NCI-H1417 (cell line): Measurements from ENCODE around the gene NKIRAS1.
A peak's percentile ranks its signal among the peaks of the same experiment; 100 is the strongest.
"Not testable (repeated sequence)": the region's sequence is repeated elsewhere in the genome, so short reads cannot be mapped to it uniquely, and the experiment has no call there.

Source experiments
- DNase-seq, 3 experiments: peaks; one replicate each; lab custom pipeline; 2025; lab: John Stamatoyannopoulos, UW

NKIRAS1 gene

DNA sequence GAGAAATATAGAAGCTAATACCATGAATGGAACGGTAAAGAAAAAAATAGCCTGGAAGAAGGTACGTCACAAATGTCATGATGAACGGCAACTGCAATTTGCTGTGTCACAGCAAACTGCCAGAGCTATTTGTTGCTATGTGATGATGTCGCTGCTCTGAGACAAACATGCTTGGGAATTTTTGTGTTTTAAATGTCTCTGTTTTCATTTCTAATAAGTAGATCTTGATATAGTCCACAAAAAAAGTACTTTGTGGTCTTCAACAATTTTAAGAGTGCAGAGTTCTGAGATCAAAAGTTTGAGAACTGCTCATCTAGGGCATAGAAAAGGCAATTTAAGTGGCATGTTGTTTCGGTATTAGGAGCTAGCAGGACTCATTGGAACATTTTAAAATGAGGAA is 24.0 kb upstream of the NKIRAS1 start:
- no peak for DNase-seq

DNA sequence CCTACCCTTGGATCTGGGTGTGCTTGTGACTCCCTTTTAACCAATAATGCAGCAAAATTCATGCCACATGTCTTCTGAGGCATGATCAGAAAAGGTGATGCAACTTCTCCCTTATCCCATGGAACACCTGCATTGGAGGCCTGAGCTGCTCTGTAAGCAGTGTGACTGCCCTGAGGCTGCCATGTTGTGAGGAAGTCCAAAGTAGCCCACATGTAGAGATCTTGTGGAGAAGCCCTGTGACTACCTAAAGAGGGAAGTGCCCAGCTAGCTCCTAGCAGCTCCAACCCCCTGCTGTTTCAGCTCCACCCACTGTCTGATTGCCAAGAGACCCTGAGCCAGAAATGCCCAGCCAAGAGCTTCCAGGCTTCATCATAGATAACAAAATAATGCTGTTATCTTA is 21.9 kb upstream of the NKIRAS1 start:
- no peak for DNase-seq

DNA sequence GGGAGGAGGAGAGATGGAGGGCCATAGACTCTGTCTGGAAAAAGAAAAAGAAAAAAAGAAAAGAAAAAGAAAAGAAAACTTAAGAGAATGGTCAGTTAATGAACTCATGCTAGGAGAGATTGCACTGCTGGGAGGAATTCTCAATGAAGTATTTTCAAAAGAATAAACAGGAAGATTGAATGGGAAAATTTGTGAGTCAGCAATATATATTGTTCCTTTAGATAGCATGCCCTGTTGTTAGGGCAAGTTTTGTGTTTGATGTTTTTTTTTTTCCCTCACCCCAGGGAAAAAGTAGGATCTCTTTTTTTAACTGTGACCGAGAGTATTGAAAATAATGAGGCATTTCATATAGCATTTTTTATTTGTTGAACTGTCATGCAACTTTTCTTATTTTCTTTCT is 20.5 kb upstream of the NKIRAS1 start:
- no peak for DNase-seq

DNA sequence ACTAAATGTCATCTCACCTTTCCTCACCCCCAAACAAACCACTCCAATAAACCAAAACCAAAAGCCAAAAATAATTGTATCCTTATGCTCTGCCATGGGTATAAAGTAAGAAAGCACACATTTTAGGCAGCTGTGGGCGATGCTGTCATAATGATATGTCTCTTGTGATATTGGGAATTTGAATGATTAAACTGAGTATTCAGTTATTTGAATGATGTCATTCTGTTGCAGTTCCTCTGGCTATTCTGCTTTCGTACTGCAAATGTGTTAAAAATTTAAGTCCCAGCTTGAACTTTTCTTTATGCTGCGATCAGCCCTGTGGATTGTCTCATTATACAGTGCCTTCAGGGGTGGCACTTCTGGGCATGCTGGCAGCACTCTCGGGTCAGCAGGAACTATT is 17.5 kb upstream of the NKIRAS1 start:
- no peak for DNase-seq

DNA sequence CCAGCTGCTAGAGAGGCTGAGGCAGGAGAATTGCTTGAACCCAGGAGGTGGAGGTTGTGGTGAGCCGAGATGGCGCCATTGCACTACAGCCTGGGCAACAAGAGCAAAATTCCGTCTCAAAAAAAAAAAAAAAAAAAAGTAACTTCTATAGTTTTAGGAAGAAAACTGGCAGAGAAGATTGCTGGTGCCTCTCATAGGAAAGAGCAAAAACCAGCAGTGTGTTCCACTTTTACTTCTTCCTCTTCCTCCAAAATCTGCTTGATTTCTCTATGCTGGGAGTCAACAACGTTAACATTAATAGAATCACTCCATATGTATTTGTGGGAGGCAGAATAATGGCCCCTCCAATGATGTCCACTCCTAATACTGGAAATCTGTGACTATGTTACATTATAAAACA is 15.8 kb upstream of the NKIRAS1 start:
- DNase-seq: no peak

DNA sequence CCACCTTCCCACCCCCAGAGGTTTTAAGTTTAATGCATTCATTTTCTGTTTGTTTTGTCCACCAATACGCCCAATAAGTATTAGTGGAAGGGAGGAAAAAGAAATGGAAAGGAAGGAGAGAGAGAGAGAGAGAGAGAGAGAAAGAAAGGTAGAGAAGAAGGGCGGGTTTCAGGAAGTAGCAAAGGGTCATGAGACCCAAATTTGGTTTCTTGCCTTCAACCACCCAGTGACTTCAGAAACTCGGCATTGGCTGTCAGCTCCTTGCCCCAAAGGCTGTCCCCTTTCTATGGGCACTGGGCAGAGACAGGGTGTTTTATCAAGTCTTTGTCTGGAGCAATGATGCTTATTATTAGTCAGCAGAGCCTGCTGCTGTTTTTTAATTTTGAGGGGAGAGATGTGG is 14.8 kb upstream of the NKIRAS1 start:
- no peak for DNase-seq

DNA sequence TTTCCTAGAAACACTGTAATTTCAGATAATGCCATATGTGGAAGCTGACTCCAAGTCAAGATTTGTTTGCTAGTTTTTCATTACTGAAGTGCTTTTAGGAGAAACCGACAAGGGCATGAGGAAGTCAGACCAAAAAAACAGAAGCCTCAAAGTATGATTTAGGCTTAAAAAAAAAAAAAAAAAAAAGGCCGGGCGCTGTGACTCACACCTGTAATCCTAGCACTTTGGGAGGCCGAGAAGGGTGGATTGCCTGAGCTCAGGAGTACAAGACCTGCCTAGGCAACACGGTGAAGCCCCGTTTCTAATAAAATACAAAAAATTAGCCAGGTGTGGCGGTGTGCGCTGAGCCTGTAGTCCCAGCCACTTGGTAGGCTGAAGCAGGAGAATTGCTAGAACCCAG is 11.7 kb upstream of the NKIRAS1 start:
- DNase-seq: no peak

DNA sequence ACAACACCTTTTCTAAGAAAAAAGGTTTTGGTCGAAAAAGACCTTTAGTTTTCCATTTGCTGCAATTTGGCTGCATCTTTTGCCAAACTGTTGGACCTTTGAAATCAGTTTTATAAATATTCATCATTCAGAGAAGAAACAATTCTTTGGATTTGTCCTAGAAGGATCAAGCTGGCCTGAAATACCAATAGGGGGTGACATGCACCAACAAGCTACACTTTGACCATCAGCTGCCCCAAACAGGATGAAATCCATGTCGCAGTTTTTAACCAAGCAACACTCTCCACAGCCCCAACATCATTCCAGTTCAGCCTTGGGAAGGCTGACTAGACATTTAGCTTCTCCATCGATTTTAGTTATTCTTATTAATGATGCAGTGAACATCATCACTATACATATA is 9.9 kb upstream of the NKIRAS1 start:
- DNase-seq: no peak

DNA sequence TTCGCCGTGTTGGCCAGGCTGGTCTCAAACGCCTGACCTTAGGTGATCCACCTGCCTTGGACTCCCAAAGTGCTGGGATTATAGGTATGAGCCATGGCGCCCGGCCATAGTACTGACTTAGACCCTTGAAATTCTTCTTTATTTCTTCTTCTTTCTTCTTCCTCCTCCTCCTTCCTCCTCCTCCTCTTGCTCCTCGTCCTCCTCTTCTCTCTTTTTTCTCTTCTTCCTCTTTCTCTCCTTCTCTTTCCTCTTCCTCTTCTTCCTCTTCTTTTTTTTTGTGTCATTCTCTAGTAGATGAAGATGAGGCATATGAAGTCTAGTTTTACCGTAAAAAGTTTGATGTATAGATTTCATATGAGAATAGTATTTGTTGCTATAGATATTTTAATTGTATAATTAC is 9.5 kb upstream of the NKIRAS1 start:
- no peak for DNase-seq

DNA sequence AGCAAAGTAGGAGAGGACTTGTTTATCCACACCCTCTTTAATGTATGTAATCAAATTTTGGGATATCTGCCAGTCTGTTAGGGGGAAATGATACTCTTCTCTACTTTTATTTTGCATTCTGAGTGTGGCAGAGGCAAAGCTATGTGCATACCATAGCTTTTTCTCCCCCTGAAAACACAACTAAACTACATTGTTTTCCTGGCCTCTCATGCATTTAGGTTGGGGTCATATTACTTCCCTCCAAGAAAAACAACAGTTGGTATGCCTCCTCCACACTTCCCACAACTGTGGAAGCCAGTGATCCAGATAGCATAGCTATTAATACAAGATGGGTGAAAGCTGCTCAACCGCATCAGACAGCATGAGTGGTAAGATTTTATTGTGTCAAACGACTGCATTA is 7.0 kb upstream of the NKIRAS1 start:
- no peak for DNase-seq

DNA sequence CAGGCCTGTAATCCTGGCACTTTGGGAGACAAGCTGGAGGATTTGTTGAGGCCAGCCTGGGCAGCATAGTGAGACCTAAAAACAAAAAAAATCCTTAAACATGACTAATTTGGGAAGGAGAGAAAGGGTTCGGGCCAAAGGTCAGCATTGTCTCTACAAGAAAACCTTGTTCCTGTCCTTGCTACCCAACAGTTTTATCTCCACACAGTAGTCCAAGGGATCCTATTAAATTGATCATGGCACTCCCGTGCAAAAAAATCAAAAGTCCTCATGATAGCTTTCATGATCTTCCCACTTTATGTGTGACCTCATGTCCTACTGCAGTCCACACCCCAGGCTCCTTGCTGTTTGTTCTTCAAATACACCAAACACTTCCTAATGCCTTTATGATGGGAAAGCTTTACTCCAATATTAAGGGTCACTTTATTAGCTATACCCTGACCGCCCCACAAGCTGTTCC is 4.3 kb upstream of the NKIRAS1 start:
- DNase-seq: no peak

DNA sequence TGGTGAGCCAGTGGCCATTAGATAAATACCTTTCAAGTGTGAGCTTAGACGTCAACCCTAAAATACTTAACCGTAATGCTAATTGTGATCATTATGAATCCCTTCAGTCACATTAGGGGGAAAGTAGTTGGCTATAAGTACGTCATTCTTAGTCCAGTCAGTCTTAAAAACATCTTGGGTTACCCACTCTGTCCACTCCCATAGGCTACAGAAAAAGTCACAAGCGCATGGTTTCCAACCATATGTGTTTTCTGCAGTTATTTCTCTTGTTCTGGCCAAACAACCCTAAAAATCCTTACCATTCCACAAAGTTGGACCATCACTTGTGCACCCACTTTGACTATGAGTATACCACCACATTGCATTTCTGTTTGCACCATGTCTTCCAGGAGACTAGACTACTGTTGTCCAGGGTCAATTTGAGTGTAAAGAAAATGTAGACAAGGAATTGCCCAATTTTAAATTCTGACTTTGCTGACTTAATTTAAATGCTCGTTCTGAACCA is 3.4 kb upstream of the NKIRAS1 start:
- peak in 1 of 3 experiments; percentile 3 for DNase-seq

DNA sequence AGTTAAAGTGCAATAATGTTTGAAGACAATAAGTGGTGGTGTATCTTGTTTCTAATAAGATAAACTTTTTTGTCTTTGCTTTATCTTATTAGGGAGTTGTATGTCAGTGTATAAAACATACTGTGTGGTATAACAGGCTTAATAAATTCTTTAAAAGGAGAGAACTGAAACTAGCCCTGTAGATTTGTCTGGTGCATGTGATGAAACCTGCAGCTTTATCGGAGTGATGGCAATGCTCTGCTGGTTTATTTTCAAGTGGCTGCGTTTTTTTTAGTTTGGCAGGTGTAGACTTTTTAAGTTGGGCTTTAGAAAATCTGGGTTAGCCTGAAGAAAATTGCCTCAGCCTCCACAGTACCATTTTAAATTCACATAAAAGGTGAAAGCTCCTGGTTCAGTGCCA is 2.8 kb upstream of the NKIRAS1 start:
- no peak for DNase-seq

DNA sequence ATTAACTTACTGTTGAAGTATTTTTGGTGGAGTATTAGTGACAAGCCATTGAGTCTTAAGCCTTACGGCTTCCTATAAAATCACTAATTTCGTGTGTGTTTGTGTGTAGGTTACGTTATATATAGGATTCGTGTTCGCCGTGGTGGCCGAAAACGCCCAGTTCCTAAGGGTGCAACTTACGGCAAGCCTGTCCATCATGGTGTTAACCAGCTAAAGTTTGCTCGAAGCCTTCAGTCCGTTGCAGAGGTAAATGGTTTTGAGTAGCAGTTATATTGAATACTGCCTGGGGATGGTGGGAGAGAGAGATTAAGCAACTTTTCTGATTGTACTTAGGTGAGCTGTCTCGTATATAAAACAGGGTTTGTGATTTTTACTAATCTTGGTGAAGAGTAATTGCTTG is 1.5 kb upstream of the NKIRAS1 start:
- DNase-seq: not testable (repeated sequence)

DNA sequence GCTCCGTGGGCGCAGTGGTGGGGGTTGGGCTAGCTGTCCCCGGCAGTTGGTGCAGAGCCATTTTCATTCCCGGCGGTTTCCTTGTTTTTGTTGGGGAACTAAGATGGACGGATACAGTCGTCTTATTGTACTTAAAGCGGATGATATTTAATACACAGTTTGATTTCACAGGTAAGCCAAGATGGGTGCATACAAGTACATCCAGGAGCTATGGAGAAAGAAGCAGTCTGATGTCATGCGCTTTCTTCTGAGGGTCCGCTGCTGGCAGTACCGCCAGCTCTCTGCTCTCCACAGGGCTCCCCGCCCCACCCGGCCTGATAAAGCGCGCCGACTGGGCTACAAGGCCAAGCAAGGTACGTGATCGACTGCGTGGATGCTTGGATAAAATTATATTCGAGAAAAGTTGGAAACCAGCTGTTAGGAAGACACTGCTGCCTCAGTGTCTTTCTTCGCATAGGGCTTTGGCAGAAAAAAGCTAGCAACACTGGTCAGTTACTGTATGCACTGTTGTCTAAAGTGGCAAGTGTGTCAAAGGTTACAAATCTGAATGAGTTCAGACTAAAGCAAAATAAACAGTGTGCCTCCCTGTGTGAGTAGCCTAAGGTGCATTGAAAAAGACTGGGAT is 1.0 kb upstream of the NKIRAS1 start:
- peak in 1 of 3 experiments; percentile 26 for DNase-seq

DNA sequence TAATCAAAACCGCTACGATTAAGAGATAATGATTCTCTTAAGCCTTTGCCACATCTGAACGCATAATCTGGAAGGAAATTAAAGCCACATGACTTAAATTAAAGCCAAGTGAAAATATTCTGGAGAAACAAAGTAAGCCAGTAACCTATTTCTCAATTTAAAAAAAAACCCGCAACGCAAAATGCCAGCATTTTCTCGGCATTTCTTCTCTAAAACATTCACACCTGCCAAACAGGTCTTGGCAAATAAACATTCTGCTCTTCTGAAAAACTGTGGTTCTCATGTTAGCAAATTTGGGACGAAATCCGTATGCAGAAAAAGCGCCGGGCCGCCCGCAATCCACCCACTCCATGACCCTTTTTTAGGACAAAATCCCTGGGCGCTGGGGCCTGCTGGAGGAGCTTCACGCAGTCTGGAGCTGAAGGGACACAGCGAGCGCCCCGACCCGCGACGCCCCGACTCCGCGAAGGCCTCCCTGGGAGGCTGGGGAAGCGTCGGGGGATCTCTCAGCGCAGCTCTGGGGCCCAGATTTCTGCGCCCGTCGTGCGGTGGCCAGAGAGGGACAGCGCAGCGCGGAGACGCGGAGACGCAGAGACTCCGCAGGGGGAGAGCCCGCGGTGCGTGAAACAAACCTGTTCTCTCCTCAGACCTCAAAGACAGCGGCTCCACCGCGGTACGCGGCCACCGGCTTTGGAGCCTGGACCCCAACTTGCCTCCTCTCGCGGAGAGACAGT is 471 bp downstream of the NKIRAS1 start:
- peak in 1 of 3 experiments; percentile 50 for DNase-seq

DNA sequence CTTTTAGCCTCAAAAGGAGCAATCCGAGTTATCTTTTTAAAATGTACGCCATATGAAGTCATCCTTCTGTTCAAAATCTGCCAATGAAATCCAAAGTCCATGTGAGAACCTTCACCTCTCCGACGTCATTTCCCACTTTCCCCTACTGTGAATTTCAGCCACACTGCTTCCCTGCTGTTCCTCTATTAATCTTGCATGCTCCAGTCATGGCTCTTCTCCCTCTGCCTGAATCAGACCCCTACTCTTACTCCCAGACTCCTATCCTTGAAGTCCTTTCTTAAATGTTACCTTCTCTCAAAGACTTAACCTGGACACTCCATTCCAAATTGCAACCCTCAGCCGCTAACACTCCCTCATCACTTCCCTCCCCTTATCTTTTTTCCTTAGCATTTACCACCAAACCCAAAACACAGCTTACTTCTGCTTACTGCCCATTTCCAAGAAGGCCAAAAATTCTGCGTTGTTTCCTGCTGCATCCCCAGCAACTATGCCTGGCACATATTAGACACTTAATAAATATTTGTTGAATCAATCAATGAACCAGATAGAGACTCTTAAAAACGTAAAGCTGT is 1.2 kb downstream of the NKIRAS1 start:
- DNase-seq: peak in 2 of 3 experiments; percentile 13 to 56

DNA sequence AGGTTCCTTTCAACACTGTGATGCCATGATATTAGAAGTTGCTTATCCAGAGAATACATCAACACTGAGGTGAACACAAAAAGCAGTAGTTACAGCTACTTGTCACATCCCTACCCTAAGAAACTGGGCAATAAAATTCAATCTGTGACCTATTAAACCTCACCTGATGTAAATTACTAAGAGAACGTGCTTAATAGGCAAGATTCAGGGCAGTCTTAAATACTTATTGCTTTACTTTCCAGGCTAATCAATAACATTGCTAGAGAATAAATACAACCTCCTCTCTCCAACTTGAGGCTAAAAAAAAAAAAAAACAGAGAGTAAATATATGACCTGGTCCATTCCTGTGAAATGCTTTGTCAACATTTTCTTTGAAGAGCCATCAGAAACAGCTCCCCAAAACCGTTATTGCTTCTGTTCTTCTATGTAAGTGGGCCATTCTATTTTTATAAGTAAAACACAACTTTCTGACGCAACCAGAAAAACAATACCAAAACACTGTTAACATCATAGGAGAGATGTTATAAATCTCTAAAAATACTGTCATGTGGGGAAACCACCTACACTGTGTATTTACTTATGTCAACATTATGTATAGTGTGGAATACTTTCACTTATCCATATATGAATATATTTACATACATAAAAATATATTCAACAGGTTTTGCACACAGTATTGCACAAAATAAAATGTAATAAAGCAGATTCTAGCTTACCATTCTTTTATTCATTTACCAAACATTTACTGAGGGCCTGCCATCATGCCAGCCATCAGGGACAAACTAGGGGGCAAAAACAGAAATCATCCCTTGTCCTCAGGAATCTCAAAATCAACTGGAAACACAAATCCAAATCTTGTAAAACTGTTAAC is 2.7 kb downstream of the NKIRAS1 start:
- DNase-seq: peak in 1 of 3 experiments; percentile 1

DNA sequence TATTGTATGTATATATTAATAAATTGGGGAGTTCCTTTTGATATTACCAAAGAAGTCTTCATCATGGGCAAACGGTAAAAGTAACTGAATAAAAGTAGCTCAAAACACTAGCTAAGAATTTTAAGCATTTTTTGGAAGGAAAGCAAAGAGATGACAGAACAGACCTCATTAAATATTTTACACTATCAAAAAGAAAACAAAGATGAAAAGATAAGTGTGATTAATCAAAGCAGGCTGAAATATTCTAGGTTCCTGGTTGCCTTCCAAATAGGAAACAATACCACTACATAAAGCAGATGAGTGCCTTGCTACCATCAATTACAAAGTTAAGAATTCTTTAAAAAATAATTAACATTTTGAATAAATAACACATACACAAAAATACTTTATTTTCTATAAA is 3.6 kb downstream of the NKIRAS1 start:
- no peak for DNase-seq

DNA sequence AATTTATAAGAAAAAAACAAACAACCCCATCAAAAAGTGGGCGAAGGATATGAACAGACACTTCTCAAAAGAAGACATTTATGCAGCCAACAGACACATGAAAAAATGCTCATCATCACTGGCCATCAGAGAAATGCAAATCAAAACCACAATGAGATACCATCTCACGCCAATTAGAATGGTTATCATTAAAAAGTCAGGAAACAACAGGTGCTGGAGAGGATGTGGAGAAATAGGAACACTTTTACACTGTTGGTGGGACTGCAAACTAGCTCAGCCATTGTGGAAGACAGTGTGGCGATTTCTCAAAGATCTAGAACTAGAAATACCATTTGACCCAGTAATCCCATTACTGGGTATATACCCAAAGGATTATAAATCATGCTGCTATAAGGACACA is 4.5 kb downstream of the NKIRAS1 start:
- DNase-seq: not testable (repeated sequence)

DNA sequence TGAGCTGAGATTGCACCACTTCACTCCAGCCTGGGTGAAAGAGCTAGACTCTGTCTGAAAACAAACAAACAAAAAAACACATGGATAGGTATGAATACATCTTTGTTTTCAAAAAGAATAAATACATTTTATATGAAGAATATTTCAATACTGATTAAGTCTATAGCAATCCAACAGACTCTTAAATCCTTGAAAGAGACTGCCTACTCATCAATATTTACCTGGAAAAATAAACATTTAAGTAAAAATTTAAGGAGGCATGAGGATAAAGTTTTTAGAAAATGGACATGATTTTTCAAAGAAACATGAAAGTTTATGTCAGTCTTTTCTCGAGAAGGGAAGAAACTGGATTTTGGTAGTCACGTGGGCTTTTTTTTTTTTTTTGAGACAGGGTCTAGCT is 5.4 kb downstream of the NKIRAS1 start:
- DNase-seq: no peak

DNA sequence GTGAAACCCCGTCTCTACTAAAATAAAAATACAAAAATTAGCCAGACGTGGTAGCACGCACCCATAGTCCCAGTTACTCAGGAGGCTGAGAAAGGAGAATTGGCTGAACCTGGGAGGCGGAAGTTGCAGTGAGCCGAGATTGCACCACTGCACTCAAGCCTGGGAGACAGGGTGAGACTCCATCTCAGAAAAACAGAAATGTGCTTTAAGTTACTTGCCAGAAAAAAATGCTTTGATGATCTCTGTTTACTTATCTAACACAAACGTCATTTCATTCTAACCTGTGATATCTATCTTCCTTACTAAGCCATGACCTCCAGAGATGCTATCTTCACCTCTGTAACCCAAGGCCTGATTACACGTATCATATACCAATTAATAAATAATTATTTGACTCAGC is 7.4 kb downstream of the NKIRAS1 start:
- no peak for DNase-seq
